DND-41 (cell line): ENCODE results near the gene GYG2.

Source experiments
- CTCF ChIP-seq: IDR thresholded peaks from 2 replicates; pipeline ENCODE4 v1.5.1; 2012; ENCODE audit warnings: borderline replicate concordance, low read length, moderate library complexity, mild to moderate bottlenecking; ENCODE audit not compliant: poor library complexity, severe bottlenecking; ENCODE audit errors: extremely low read depth
- EZH2 ChIP-seq: IDR thresholded peaks from 3 replicates; pipeline ENCODE4 v1.6.1; 2012; ENCODE audit warnings: borderline replicate concordance, low read depth, mild to moderate bottlenecking, moderate library complexity, low read length, inconsistent platforms; ENCODE audit not compliant: severe bottlenecking

GRCh38 chrX:2889045-2889605 lies 60.4 kb downstream of the GYG2 start:
- TF ChIP-seq CTCF (no peak), EZH2 (no peak)
